Measurements from ENCODE around the gene IL18R1.
A peak's percentile ranks its signal among the peaks of the same experiment; 100 is the strongest.

Gene IL18R1

GRCh38 chr2:102342888-102343287, 12.7 kb upstream of the IL18R1 start:
- Histone ChIP-seq H3K9ac (ENCODE audit: low read length in 5 of 5) (no peak overlapping the region), H3K36me3 (ENCODE audit: control insufficient read depth in 5 of 5, insufficient read depth in 5 of 5, low read length in 5 of 5) (no peaks in the 10 kb centered on the region), H3K27ac (ENCODE audit: low read depth, low read length) (no peak overlapping the region), H3K4me1 (ENCODE audit: control insufficient read depth in 5 of 5, insufficient read depth in 5 of 5, low read length in 5 of 5) (no peaks in the 10 kb centered on the region), H3K9me3 (ENCODE audit: control insufficient read depth in 5 of 5, low read length in 5 of 5) (no peaks in the 10 kb centered on the region), H3K4me3 (ENCODE audit: low read depth in 1 of 5, low read length in 5 of 5) (no peak overlapping the region), H3K27me3 (ENCODE audit: control insufficient read depth in 5 of 5, insufficient read depth in 4 of 5, low read length in 5 of 5) (no peaks in the 10 kb centered on the region)

- H3K27me3 ChIP-seq (ENCODE audit: control insufficient read depth in 5 of 5, insufficient read depth in 4 of 5, low read length in 5 of 5), result no peaks in the 10 kb centered on the region
- H3K36me3 ChIP-seq (ENCODE audit: control insufficient read depth in 5 of 5, insufficient read depth in 5 of 5, low read length in 5 of 5), result no peaks in the 10 kb centered on the region
- H3K9ac ChIP-seq (ENCODE audit: low read length in 5 of 5), result no peak overlapping the region
- no peaks in the 10 kb centered on the region for H3K9me3 ChIP-seq (ENCODE audit: control insufficient read depth in 5 of 5, low read length in 5 of 5)
- no peak overlapping the region for H3K4me3 ChIP-seq (ENCODE audit: low read depth in 1 of 5, low read length in 5 of 5)
- no peak overlapping the region for H3K27ac ChIP-seq (ENCODE audit: low read depth, low read length)
- H3K4me1 ChIP-seq (ENCODE audit: control insufficient read depth in 5 of 5, insufficient read depth in 5 of 5, low read length in 5 of 5), result no peaks in the 10 kb centered on the region
These were observed 11.2 kb upstream of the IL18R1 start for GRCh38 chr2:102344397-102344796.

GRCh38 chr2:102345329-102345920, 10.2 kb upstream of the IL18R1 start:
- H3K9me3 ChIP-seq (ENCODE audit: control insufficient read depth in 5 of 5, low read length in 5 of 5), result no peaks in the 10 kb centered on the region
- H3K27me3 ChIP-seq (ENCODE audit: control insufficient read depth in 5 of 5, insufficient read depth in 4 of 5, low read length in 5 of 5), result peaks cover 0 to 2% (median 0%) of the 10 kb centered on the region in 5 donors
- H3K27ac ChIP-seq (ENCODE audit: low read depth, low read length), result no peak overlapping the region
- H3K36me3 ChIP-seq (ENCODE audit: control insufficient read depth in 5 of 5, insufficient read depth in 5 of 5, low read length in 5 of 5), result no peaks in the 10 kb centered on the region
- no peak overlapping the region for H3K9ac ChIP-seq (ENCODE audit: low read length in 5 of 5)
- H3K4me1 ChIP-seq (ENCODE audit: control insufficient read depth in 5 of 5, insufficient read depth in 5 of 5, low read length in 5 of 5), result no peaks in the 10 kb centered on the region
- H3K4me3 ChIP-seq (ENCODE audit: low read depth in 1 of 5, low read length in 5 of 5), result no peak overlapping the region

- Histone ChIP-seq H3K4me3 (ENCODE audit: low read depth in 1 of 5, low read length in 5 of 5) (no peak overlapping the region), H3K9me3 (ENCODE audit: control insufficient read depth in 5 of 5, low read length in 5 of 5) (no peaks in the 10 kb centered on the region), H3K4me1 (ENCODE audit: control insufficient read depth in 5 of 5, insufficient read depth in 5 of 5, low read length in 5 of 5) (no peaks in the 10 kb centered on the region), H3K36me3 (ENCODE audit: control insufficient read depth in 5 of 5, insufficient read depth in 5 of 5, low read length in 5 of 5) (no peaks in the 10 kb centered on the region), H3K9ac (ENCODE audit: low read length in 5 of 5) (no peak overlapping the region), H3K27ac (ENCODE audit: low read depth, low read length) (no peak overlapping the region), H3K27me3 (ENCODE audit: control insufficient read depth in 5 of 5, insufficient read depth in 4 of 5, low read length in 5 of 5) (peaks cover 0 to 2% (median 0%) of the 10 kb centered on the region in 5 donors)
These were observed 9.0 kb upstream of the IL18R1 start for GRCh38 chr2:102346381-102347130.

GRCh38 chr2:102350137-102350793, 5.3 kb upstream of the IL18R1 start:
- H3K36me3 ChIP-seq (ENCODE audit: control insufficient read depth in 5 of 5, insufficient read depth in 5 of 5, low read length in 5 of 5), result no peaks in the 10 kb centered on the region
- H3K27me3 ChIP-seq (ENCODE audit: control insufficient read depth in 5 of 5, insufficient read depth in 4 of 5, low read length in 5 of 5), result peaks cover 0 to 2% (median 0%) of the 10 kb centered on the region in 5 donors
- no peaks in the 10 kb centered on the region for H3K9me3 ChIP-seq (ENCODE audit: control insufficient read depth in 5 of 5, low read length in 5 of 5)
- H3K4me3 ChIP-seq (ENCODE audit: low read depth in 1 of 5, low read length in 5 of 5), result no peak overlapping the region
- no peak overlapping the region for H3K27ac ChIP-seq (ENCODE audit: low read depth, low read length)
- H3K4me1 ChIP-seq (ENCODE audit: control insufficient read depth in 5 of 5, insufficient read depth in 5 of 5, low read length in 5 of 5), result no peaks in the 10 kb centered on the region
- no peak overlapping the region for H3K9ac ChIP-seq (ENCODE audit: low read length in 5 of 5)

- Histone ChIP-seq H3K27ac (ENCODE audit: low read depth, low read length) (peak overlapping the region; percentile 16), H3K9ac (ENCODE audit: low read length in 5 of 5) (peak overlapping the region in 4 of 5 donors; percentile 66 to 84 (median 81))
These were observed 751 bp downstream of the IL18R1 start for GRCh38 chr2:102356381-102356712.

GRCh38 chr2:102356741-102357140, 1.1 kb downstream of the IL18R1 start:
- Histone ChIP-seq H3K36me3 (ENCODE audit: control insufficient read depth in 5 of 5, insufficient read depth in 5 of 5, low read length in 5 of 5) (no peaks in the 10 kb centered on the region), H3K9ac (ENCODE audit: low read length in 5 of 5) (peak overlapping the region in 1 of 5 donors; percentile 82), H3K9me3 (ENCODE audit: control insufficient read depth in 5 of 5, low read length in 5 of 5) (no peaks in the 10 kb centered on the region), H3K27me3 (ENCODE audit: control insufficient read depth in 5 of 5, insufficient read depth in 4 of 5, low read length in 5 of 5) (no peaks in the 10 kb centered on the region), H3K4me1 (ENCODE audit: control insufficient read depth in 5 of 5, insufficient read depth in 5 of 5, low read length in 5 of 5) (peaks cover 0 to 9% (median 4%) of the 10 kb centered on the region in 5 donors), H3K27ac (ENCODE audit: low read depth, low read length) (peak overlapping the region; percentile 16), H3K4me3 (ENCODE audit: low read depth in 1 of 5, low read length in 5 of 5) (peak overlapping the region in 3 of 5 donors; percentile 72 to 76 (median 75))

More at GRCh38 chr2:102356381-102356712, 751 bp downstream of the IL18R1 start:
- Histone ChIP-seq H3K4me1 (ENCODE audit: control insufficient read depth in 5 of 5, insufficient read depth in 5 of 5, low read length in 5 of 5) (peaks cover 0 to 9% (median 4%) of the 10 kb centered on the region in 5 donors), H3K36me3 (ENCODE audit: control insufficient read depth in 5 of 5, insufficient read depth in 5 of 5, low read length in 5 of 5) (no peaks in the 10 kb centered on the region), H3K4me3 (ENCODE audit: low read depth in 1 of 5, low read length in 5 of 5) (peak overlapping the region; percentile 44 to 76 (median 72)), H3K9me3 (ENCODE audit: control insufficient read depth in 5 of 5, low read length in 5 of 5) (no peaks in the 10 kb centered on the region), H3K27me3 (ENCODE audit: control insufficient read depth in 5 of 5, insufficient read depth in 4 of 5, low read length in 5 of 5) (no peaks in the 10 kb centered on the region)

GRCh38 chr2:102357937-102358336, 2.3 kb downstream of the IL18R1 start:
- no peak overlapping the region for H3K4me3 ChIP-seq (ENCODE audit: low read depth in 1 of 5, low read length in 5 of 5)
- no peak overlapping the region for H3K27ac ChIP-seq (ENCODE audit: low read depth, low read length)
- H3K9ac ChIP-seq (ENCODE audit: low read length in 5 of 5), result no peak overlapping the region
- no peaks in the 10 kb centered on the region for H3K9me3 ChIP-seq (ENCODE audit: control insufficient read depth in 5 of 5, low read length in 5 of 5)
- no peaks in the 10 kb centered on the region for H3K27me3 ChIP-seq (ENCODE audit: control insufficient read depth in 5 of 5, insufficient read depth in 4 of 5, low read length in 5 of 5)
- peaks cover 0 to 9% (median 4%) of the 10 kb centered on the region in 5 donors for H3K4me1 ChIP-seq (ENCODE audit: control insufficient read depth in 5 of 5, insufficient read depth in 5 of 5, low read length in 5 of 5)
- no peaks in the 10 kb centered on the region for H3K36me3 ChIP-seq (ENCODE audit: control insufficient read depth in 5 of 5, insufficient read depth in 5 of 5, low read length in 5 of 5)

GRCh38 chr2:102358496-102358895, 2.9 kb downstream of the IL18R1 start:
- no peak overlapping the region for H3K27ac ChIP-seq (ENCODE audit: low read depth, low read length)
- H3K9me3 ChIP-seq (ENCODE audit: control insufficient read depth in 5 of 5, low read length in 5 of 5), result no peaks in the 10 kb centered on the region
- no peaks in the 10 kb centered on the region for H3K27me3 ChIP-seq (ENCODE audit: control insufficient read depth in 5 of 5, insufficient read depth in 4 of 5, low read length in 5 of 5)
- H3K4me1 ChIP-seq (ENCODE audit: control insufficient read depth in 5 of 5, insufficient read depth in 5 of 5, low read length in 5 of 5), result peaks cover 0 to 9% (median 4%) of the 10 kb centered on the region in 5 donors
- H3K36me3 ChIP-seq (ENCODE audit: control insufficient read depth in 5 of 5, insufficient read depth in 5 of 5, low read length in 5 of 5), result peaks cover 0 to 2% (median 0%) of the 10 kb centered on the region in 5 donors
- H3K9ac ChIP-seq (ENCODE audit: low read length in 5 of 5), result no peak overlapping the region
- no peak overlapping the region for H3K4me3 ChIP-seq (ENCODE audit: low read depth in 1 of 5, low read length in 5 of 5)

- H3K27ac ChIP-seq (ENCODE audit: low read depth, low read length), result no peak overlapping the region
- no peak overlapping the region for H3K9ac ChIP-seq (ENCODE audit: low read length in 5 of 5)
- peaks cover 0 to 9% (median 4%) of the 10 kb centered on the region in 5 donors for H3K4me1 ChIP-seq (ENCODE audit: control insufficient read depth in 5 of 5, insufficient read depth in 5 of 5, low read length in 5 of 5)
- no peak overlapping the region for H3K4me3 ChIP-seq (ENCODE audit: low read depth in 1 of 5, low read length in 5 of 5)
- no peaks in the 10 kb centered on the region for H3K9me3 ChIP-seq (ENCODE audit: control insufficient read depth in 5 of 5, low read length in 5 of 5)
- H3K36me3 ChIP-seq (ENCODE audit: control insufficient read depth in 5 of 5, insufficient read depth in 5 of 5, low read length in 5 of 5), result peaks cover 0 to 3% (median 0%) of the 10 kb centered on the region in 5 donors
- no peaks in the 10 kb centered on the region for H3K27me3 ChIP-seq (ENCODE audit: control insufficient read depth in 5 of 5, insufficient read depth in 4 of 5, low read length in 5 of 5)
These were observed 3.9 kb downstream of the IL18R1 start for GRCh38 chr2:102359527-102359926.

All from subcutaneous abdominal adipose tissue (tissue), 5 donors.